ENCODE measurements around the gene ZNF576. TPM values are rescaled to one million over a fixed set of nuclear protein-coding genes. Genes with fewer than 3 reads are reported as not detected.
"Not testable (repeated sequence)": the region's sequence is repeated elsewhere in the genome, so short reads cannot be mapped to it uniquely, and the experiment has no call there.

Gene ZNF576
- total RNA-seq, 1 donor from 2014 or later, result 5.3 TPM

DNA sequence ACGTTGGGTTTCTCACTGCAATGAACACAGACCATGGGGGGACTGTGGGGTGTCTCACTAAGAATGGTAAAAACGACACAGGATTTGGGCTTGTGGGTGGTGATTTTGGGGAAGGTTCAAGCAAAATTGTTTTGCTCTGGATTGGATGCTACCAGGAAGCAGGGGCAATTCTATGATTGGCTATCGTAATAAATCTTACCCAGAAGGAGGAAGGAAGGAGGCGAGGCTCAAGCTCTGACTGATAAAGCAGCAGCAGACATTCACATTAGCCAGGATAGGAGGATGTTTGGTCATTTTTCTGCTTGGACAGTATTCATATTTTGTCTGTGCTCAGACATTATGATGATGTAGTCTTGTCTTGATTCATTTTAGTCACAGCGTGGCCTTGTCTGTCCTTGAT, 1.5 kb downstream of the ZNF576 start:
- FAIRE-seq (no peak), DNase-seq (ENCODE audit: low spot score in 2 of 2) (no peak)

DNA sequence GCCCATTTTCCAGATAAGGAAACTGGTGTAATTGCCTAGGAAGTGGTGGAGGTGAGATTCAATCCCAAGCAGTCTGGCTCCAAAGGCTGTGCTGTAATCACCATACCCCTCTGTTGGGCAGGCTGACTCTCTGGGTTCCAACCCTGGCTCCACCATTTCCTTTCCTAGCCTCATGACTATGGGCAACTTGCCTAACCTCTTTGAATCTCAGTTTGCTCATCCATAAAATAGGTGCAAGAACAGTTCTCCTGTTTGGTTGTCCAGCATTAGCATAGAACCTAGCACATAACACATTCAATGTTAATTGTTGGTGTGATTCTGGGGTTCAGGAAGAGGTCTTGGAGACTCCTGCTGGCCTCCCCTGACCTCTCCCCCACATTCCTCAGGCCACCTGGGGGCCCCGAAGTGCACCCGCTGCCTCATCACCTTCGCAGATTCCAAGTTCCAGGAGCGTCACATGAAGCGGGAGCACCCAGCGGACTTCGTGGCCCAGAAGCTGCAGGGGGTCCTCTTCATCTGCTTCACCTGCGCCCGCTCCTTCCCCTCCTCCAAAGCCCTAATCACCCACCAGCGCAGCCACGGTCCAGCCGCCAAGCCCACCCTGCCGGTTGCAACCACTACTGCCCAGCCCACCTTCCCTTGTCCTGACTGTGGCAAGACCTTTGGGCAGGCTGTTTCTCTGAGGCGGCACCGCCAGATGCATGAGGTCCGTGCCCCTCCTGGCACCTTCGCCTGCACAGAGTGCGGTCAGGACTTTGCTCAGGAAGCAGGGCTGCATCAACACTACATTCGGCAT, 2.2 kb downstream of the ZNF576 start:
- no peak for FAIRE-seq
- DNase-seq (ENCODE audit: low spot score in 2 of 2), result no peak

DNA sequence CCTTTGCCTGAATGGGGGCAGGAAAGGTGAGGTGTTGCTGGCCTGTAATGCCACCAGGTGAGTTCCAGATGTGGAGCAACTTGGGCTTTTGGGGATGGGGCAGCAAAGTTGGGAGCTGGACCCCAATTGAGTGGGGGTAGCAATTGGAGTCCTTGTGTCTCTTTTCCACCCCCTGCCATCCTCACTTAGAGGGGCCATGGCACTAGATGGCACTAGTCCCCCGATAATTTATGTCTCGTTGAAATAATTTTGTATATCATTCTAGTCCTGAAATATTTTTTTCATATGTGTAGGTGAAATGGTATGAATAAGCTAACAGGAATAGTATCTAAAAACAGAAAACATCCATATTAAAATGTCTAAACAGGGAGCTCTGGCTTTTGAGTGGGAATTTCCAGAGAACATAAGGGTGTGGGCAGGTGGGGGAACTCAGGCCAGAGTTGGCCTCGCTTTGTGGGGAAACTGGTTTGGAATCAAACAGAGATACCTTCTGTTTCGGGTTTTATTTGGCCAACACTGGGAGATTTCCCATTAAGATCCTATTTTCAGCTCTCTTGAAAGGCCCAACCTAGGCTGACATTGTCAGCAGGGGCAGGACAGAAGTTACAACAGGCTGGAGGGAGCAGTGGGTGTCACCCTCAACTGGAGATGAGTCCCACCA, 3.4 kb downstream of the ZNF576 start:
- no peak for FAIRE-seq
- DNase-seq (ENCODE audit: low spot score in 2 of 2), result no peak

DNA sequence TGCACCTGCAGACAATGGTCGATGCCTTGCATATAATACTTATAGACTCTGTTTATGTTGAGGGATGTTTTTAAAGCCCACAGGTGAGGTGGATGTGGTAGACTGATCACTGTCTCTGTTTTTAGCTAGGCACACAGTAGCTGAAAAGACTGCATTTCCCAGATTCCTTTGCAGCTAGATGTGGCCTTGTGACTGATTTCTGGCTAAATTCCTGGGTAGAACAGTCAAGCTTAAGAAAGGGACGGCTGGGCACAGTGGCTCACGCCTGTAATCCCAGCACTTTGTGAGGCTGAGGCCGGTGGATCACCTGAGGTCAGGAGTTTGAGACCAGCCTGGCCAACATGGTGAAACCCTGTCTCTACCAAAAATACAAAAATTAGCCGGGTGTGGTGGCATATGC, 3.9 kb downstream of the ZNF576 start:
- FAIRE-seq, result not testable (repeated sequence)

DNA sequence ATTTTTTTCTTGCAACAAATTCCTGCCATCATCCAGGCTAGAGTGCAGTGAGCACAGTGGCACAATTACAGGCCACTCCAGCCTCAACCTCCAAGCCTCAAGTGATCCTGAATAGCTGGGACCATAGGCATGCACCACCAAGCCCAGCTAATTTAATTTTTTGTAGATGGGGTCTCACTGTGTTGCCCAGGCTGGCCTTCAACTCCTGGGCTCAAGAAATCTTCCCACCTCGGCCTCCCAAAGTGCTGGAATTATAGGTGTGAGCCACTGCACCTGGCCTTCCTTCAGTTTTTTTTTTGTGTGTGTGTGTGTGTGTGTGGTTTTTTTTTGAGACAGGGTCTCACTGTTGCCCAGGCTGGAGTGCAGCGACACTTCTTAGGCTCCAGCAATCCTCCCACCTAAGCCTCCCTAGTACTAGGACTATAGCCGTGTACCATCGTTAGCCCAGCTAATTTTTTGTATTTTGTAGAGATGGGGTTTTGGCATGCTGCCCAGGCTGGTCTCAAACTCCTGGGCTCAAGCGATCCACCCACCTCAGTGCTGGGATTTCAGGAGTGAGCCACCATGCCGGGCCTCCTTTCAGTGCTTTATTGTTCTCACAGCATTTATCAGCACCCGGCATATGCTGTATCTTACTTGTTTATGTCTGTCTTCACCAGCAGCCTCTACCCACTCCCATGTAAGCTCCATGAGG, 9.6 kb downstream of the ZNF576 start:
- no peak for DNase-seq (ENCODE audit: low spot score in 2 of 2)

More for the DNA sequence above, 3.9 kb downstream of the ZNF576 start:
- not testable (repeated sequence) for DNase-seq (ENCODE audit: low spot score in 2 of 2)

DNA sequence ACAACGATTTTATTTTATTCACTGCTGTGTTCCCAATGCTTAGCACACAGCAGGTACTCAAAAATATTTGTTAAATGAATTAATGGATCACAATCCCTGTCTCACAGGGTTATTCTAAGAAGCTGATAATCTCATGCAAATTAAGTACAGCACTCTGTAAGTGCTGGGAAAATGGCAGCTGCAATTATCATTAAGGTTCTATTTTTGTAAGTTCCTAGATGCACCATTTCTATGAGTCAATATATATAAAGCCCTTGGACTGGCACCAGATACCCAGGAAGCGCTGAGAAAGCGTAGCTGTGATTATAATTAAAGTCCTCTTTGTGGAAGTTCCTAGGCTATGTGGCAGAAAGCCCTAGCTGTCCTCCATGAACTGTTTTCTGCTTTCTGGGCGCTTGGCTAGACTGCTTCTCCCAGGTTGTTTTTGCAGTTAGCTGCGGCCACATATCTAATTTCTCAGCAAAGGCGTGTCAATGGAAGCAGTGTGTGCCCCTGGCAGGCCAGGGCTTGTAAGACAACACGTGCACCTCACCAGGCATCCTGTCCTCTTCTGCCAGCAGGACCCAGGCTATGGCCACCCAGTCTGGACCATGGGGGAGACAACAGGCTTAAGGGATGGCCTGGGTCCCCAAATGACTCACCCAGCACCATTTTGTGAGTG, 10.3 kb downstream of the ZNF576 start:
- FAIRE-seq, result no peak
- DNase-seq (ENCODE audit: low spot score in 2 of 2), result no peak

More for the DNA sequence above, 9.6 kb downstream of the ZNF576 start:
- FAIRE-seq, result no peak

DNA sequence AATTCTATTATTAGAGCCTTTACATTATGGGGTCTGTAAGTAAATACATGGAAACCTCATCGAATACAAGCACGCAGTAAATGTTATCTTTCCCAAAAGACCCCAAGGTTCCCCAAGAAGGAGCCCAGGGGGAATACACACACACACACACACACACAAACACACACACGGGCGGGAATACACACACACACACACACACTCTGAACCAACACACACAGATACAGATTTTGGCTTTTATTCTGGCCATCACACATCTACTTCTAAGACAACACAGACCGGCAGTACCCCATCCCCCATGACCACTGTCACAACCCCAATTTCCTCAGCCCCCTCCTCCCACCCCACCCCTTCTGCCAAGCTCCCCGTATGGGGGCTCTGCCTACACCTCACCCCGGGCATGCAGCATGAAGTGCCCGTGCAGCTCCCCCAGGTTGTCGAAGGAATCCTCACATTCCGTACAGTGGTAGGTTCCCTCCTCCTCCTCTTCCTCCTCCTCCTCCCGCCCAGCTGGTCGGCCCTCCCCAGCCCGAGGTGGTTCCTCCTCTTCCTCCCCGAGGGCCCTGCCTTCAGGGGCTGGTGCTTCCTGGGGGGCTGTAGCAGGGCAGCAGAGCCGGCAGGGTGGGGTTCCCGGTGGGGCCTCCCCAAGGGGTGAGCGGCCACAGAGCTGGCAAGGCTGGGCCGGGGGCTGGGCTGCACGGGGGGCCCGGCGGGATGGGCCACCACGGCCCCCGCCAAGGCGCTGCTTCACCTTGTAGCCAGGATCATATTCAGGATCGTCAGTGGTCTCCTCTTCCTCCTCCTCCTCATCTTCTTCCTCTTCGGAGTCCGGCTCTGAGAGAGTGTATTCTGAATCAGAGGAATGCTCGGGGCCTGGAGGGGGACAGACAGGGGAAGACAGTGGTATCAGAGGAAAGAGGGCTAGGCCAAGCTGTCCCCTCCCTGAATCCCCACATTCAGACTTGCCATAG, 11.1 kb downstream of the ZNF576 start:
- FAIRE-seq (no peak), DNase-seq (ENCODE audit: low spot score in 2 of 2) (no peak)

DNA sequence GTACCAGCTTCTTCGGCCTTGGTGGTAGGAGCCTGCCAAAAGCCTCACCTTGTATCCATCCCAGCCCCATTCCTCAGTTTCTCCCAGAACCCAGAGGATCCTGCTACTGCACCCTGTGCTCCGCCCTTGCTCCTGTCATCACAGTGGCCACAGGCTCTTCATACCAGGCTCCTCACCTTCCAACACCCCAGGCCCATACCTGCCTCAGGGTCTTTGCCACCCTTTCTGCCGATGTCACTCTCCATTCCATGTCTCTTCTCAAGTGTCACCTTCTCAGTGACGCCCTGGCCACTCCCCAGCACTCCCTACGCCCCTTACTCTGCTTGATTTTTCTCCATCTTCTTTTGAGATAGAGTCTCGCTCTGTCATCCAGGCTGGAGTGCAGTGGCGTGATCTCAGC, 13.5 kb downstream of the ZNF576 start:
- FAIRE-seq (no peak), DNase-seq (ENCODE audit: low spot score in 2 of 2) (no peak)

DNA sequence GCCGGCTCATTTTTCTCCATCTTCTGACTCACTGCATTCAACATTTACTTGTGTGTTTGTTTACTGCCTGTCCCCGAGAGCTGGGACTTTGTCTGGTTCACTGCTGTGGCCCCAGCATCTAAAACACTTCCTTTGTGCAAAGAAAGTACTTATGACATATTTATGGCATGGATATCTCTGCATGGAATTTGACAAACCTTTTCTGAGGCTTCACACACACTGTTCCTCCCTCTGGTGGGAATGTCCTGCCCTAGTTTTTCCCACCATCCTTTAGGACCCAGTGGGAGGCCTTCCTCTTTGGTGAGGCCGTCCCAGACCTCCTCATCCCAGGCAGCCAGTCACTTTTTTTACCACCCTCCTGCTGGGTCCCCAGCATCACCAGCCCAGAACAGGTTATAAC, 14.1 kb downstream of the ZNF576 start:
- no peak for FAIRE-seq
- no peak for DNase-seq (ENCODE audit: low spot score in 2 of 2)

DNA sequence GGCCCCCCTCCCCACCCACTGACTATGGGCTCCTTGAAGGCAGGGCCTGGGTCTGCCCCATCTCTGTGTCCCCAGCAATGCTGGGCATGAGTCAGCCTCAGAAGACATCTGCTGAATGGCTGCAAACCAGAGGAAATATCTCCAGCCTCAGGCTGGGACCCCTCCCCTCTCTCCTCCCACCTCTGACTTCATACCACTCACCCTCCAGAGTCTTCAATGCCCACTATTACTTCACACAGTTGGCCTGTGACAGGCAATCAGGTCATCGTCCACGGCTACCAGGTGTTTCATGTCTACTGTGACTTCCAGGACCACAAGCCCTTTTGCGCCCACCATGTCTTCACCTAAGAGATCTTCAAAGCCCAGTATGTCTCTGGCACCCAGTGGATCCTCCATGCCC, 15.4 kb downstream of the ZNF576 start, which contains the start of gene SRRM5:
SRRM5 (plus strand) TSS at position 301 of the 400 bp plus-strand sequence; CDS start at position 335, 34 bp downstream.
- FAIRE-seq (no peak), DNase-seq (ENCODE audit: low spot score in 2 of 2) (no peak)

DNA sequence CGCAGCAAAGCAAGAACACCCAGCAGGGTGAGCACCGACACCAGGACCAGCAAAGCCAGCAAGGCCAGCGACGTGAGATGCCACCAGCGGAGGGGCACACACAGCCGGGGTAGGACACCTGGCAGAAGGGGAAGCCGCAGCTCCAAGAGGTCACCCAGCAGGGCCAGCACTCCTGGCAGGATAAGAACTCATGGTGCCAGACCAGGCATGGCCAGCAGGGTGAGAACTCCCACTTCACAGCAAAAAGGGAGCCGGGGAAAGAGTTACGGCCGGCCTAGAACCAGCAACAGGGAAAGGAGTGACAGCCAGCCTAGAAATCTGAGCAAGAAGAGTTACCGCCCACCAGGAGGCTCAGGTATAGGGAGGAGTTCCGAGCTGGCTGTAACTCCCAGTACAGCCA, 16.0 kb downstream of the ZNF576 start:
- DNase-seq (ENCODE audit: low spot score in 2 of 2), result no peak
- no peak for FAIRE-seq

DNA sequence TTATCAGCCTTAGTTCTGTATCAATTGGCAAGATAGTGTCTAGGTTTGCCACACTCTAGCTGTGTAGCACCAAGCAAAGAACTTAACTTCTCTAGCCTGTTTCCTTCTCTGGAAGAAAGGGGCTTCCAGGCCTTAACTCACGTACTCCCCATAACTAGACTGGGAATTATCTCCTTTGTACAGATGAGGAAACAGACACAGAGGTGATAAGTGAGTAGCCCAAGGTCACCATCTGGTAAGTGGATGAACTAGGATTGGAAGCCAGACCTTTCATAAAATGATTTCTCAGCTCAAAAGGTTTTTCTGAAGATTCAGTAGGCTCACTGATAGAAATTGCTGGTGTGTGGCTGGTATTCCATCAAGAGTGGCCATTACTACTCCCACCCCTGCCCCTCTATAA, 19.9 kb downstream of the ZNF576 start:
- no peak for DNase-seq (ENCODE audit: low spot score in 2 of 2)
- FAIRE-seq, result no peak

DNA sequence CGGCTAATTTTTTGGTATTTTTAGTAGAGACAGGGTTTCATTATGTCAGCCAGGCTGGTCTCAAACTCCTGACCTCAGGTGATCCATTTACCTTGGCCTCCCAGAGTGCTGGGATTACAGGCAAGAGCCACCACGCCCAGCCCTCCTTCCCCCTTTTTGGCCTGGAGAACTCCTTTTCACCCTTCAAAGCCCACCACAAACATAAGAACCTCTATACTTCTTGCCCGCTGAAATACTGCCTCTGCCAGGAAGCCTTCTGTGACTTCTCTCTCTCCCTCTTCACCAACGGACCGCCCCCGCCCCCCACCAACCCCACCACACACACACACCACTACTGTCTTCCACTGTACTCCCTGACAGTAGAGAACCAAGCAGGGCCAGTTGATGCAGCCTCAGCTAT, 20.6 kb downstream of the ZNF576 start:
- no peak for DNase-seq (ENCODE audit: low spot score in 2 of 2)
- no peak for FAIRE-seq

DNA sequence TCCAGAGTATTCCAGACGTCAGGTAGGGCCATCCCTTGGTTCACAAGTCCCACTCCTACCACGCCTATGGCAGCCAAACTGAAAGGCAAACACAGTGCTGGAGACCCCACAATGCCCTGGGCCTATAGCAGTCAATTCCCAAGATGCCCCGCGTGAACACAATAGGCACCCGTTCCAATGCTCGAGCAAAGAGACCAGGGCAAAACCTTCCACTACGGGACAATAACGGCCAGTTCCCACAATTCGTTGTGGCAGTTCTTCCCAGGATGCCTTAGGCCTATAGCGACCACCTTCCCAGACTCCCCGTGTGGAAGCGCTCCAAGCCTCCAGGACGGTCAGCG, 22.5 kb downstream of the ZNF576 start:
- FAIRE-seq, result no peak
- DNase-seq (ENCODE audit: low spot score in 2 of 2), result peak in 1 of 2 donors; percentile 55

DNA sequence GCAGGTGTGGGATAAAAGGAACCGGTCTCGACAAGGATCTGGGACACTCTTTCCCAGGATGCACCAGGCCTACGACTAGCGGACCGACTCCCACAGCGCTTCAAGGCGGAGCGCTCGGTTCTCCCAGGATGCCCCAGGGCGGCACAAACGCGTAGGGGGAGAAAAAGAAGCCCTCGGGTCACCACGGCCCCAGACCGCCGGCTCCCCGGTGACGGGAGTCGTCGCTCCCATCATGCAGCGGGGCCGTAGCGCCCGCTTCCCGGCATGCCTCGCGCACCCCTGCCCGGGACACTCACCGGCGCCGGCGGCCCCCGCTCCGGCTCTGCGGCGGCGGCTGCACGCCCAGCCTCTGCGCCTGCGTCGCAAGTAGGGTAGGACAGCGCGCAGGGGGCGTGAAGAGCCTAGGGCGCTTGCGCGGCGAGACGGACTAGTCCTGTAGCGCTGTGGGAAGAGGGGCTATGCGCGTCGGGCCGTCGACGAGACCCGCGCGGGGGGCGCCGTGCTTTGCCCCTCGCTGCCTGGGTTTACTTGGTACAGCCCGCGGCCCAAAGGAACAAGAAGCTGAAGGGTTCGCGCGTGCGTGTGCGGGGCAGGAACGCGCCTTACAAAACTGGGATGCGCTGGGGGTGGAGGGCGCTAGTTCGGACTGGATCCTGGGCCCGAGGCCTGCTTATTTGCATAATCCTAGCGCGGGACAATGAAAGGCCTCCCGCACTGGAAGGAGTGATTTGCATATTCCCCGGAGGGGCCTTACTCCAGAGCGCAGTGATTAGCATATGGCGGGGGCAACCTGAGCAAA, 23.1 kb downstream of the ZNF576 start, which contains the start of gene ZNF428:
ZNF428 (minus strand) TSS at position 368 of the 799 bp plus-strand sequence. CDS start 5,325 bp downstream, outside the sequence.
- peak; percentile 90 to 91 for DNase-seq (ENCODE audit: low spot score in 2 of 2)
- FAIRE-seq, result no peak

DNA sequence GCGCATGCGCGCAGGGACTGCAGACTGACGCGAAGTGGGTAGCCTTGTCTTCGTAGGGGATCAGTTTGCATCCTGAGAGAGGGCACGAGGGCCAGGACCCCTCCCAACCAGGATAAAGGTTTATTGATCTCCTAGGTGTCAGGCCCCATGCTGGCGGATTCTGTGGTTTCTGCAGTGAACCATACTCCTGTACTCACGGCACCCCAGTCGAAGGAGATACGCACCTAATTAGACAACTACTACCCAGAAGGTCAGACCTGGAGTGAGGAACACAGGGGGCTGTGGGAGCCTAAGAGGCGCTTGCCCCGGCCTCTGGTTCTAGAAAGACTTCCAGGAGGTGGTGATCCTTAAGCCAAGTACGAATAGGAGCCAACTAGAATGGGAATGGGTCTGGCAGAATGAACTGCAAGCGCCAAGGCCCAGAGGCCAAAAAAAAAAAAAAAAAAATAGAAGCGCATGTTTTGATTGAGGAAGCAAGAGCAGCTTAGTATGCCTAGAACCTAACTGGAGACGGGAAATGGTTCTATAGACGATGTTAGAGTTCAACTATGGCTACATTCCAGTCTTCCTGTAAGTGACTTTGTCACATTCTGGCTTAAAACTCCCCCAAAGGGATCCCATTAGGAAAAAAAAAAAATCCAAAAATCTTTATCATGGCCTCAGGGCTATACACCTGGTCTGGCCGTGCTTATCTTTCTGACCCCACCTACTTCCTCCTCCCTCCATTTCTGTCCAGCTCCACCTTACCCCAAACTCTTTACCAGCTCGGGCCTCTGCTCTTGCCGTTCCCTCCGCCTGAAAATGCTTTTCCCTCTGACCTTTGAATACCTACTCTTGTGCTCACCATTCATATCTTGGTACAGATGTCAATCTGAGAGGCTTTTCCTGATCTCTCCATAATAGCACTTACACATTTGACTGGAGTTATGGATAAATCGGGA, 23.9 kb downstream of the ZNF576 start:
- DNase-seq (ENCODE audit: low spot score in 2 of 2) (no peak), FAIRE-seq (no peak)

DNA sequence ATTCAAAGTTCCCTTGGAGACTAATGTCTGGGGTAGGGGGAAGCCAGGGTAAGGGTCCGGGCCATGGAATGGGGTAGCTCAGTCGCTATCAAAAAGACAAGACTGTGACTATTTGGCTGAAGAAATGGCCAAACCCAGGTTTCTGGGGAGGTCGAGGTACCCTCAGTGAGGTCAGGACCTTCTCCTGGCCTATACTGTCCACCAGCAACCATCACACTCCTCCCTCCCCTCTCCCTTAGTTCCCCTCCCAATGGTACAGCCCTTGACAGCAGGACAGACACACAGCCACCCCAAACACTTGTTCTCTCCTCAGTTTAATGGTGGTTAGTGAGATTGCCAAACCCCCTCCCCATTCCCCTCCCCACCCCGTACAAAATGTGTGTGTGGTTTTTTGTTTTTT, 25.7 kb downstream of the ZNF576 start:
- DNase-seq (ENCODE audit: low spot score in 2 of 2), result no peak
- FAIRE-seq, result no peak

DNA sequence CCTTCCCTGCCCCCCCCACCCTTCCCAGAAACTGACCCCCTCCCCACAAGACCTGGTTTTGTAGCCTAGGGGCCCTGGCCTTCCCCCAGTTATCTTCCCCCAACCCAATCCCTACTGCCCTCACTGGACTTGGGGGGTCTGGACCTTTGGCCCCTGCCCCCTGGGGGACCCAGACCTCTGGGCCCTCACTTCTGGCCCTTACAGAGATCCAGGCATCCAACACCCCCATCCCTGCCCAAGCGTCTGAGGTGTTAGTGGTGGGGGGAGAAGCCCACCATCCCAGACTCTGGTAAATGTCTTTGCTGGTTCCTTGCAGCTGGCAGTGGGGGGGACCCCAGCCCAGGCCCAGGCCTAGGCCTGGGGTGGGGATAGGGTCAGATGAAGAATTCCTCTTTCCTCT, 26.6 kb downstream of the ZNF576 start:
- FAIRE-seq, result no peak
- DNase-seq (ENCODE audit: low spot score in 2 of 2), result no peak
